Smooth muscle cell of the brain vasculature (primary cell): ENCODE results near the gene LTBP1.
A peak's percentile ranks its signal among the peaks of the same experiment; 100 is the strongest.
"Not testable (repeated sequence)": the region's sequence is repeated elsewhere in the genome, so short reads cannot be mapped to it uniquely, and the experiment has no call there.

Experiments used
- DNase-seq: peaks from one replicate; pipeline ENCODE4 v3.0.0-alpha.2; 2012; ENCODE audit warnings: low read depth, low spot score

The LTBP1 gene

DNA sequence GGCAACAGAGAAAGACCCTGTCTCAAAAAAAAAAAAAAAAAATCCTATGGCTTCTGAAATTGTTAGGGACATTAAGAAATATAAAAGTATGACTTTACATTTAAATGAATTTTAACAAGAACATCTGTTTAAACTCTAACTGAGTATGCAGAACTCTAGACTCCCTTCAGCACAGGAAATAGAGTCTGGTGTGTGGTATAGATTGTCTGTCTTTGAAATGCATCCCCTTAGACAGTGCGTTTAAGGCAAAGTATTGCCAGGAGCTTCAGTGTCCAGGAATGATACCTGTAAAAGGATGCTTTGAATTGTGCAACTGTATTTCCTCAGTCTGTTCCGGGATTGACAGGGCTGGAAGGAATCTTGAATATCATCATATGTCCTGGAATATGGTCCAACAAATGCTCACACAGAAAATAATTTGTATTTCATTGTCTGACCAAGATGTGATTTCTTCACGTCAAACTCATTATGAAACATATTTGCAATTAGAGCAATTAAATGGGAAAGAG is 396.7 kb downstream of the LTBP1 start:
- DNase-seq: no peak

DNA sequence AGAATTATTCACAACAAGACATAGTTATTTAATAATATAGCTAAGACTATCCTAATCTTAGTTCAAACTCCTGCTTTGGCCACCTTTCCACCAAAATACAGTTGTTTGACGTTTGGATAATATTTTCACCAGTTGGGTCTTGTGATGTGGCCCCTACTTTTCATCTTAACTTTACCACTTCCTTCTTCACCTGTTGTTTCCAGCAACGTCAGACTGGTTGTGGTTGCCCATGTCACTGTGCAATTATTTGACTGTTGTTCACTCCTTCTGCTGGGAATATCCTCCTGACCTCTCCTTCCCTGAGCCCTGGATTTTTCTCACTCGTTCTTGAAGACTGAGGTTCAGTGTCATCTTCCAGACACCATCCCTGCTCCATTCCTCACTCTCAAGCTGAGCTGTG is 397.5 kb downstream of the LTBP1 start:
- no peak for DNase-seq

DNA sequence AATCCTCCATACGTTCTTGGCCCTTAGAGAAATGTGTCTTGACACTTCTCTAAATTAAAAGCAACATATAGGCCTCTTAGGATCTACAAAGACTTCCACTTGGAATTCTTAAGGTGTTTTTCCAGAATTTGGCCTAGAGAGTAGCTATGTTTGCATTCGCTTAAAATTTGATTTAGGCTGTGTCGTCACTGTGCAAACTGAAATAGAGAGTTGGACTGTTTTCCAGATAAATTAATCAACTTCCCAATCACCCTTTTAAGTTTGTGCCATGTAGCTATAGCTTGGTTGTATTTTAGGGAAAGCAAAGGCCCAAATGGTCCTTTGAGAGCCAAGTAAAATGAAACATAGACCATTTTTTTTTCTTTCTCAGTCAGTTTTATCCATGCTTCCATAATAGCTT is 401.1 kb downstream of the LTBP1 start:
- DNase-seq: no peak

DNA sequence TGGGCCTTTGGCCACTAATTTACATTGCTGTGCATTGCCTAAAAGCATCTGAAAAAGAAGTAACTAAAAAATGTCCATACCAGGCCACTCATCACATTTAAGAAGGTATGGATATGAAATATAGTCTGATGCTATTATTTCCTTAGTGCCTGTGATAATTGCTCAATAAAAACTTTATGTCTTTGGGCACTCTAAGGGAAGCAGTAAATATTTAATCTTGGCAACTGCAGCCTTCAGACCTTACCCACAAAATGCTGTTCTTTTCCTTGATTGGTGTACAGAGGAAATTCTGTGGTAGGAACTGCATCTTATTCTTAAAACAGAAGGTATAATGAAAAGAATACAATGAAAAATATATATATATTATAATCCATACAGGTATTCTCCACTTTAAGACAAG is 403.9 kb downstream of the LTBP1 start:
- DNase-seq: no peak

- no peak for DNase-seq
Measured at GRCh38 chr2:33351781-33352180, 405.0 kb downstream of the LTBP1 start.

- DNase-seq: peak; percentile 51
Measured at GRCh38 chr2:33354981-33355380, 408.2 kb downstream of the LTBP1 start.

GRCh38 chr2:33358878-33359277 is 412.1 kb downstream of the LTBP1 start:
- DNase-seq: no peak

- no peak for DNase-seq
Measured at GRCh38 chr2:33363325-33364298, 416.9 kb downstream of the LTBP1 start.

GRCh38 chr2:33365264-33365970 is 418.7 kb downstream of the LTBP1 start:
- DNase-seq: no peak

DNA sequence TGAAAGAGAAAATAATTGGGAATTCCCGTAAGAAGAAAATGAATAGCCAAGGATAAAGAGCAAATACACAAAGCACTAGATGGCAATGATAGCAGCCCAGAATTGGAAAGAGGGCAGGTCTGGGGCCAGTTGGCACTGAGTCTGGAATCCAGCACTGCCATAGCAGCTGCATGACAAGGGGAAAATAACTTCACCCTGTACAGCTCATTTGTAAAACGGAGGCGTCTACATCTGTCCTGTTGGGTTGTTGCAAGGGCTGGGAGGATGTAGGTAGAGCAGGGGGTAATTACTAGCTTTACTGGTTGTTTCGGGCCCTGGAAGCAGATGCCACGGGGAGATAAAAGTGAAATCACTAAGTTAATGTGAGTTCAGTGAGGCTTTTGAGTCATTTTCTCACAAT is 419.7 kb downstream of the LTBP1 start:
- DNase-seq: no peak

- not testable (repeated sequence) for DNase-seq
Measured at GRCh38 chr2:33368524-33368923, 421.8 kb downstream of the LTBP1 start.

DNA sequence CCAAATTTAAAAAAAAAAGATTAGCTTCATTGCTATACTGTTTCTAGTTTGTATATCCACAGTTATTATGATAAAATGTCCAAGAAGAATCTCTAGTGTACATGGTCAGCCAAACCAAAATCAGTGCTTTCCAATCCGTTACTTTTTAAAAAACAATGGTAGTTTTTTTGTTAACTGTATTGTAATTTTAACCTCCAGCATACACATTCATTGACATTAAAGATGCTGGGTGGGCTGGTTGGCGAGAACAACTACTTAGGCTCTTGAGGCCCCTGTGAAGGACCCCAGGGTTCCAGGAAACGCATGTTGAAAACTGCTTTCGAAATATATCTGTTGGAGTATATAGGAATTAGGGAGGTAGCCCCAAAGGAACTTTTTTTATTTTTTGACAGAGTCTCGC is 422.4 kb downstream of the LTBP1 start:
- DNase-seq: no peak

DNA sequence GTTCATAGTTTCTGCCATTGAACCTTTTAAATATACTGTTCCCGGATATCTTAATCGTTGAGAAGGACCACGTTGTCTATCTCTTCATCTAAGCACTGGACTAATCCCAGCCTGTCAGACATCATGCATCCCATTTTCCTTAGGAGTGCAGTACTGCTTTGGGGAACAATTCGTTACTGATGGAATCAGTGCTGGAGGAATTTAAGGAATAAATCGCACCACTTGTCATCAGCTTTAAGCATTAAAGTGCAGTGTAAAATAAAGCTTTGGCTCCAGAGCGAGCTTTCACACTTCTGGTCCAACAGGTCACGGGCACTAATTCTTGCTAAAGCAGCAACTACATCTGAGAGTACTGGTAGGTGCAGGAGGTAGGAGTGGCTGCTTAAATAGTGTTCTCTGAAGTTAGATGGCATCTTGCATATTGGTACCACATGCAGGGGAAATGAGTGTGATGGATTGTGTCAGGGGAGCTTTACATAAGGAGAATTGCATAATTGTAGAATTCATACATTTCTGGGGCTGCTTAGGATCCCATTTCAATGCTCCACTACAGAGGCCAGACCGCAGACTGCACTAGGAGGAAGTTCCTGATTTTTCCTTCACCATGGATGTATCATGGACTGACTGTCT is 424.0 kb downstream of the LTBP1 start:
- no peak for DNase-seq

GRCh38 chr2:33371304-33372090 is 424.7 kb downstream of the LTBP1 start:
- no peak for DNase-seq

DNA sequence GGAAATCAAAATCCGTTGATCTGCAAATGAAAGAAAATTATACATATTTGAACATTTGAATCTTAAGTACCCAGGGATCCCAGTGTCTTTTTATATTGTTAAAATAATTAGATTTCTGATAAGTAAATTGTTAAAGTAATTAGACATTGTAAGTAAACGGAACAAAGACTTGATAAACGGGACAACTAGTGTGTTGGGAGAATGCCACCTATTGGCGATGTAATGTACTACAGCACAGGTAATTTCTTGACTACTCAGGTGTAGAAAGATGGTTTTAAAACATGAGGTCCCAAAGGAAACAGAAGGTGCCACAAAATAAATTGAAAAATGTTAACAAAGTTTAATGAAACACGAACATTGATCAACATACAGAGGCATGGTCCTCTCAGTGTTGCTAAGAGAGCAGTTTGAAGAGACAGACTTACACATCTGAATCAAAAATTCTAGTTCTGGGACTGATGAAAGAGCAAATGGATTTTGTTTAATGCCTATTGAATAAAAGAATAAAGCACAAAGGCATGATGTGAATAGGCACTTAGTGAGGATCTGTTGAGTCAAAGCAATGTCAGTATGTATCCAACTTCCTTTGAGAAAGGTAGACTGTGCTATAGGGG is 426.3 kb downstream of the LTBP1 start:
- DNase-seq: peak; percentile 23

DNA sequence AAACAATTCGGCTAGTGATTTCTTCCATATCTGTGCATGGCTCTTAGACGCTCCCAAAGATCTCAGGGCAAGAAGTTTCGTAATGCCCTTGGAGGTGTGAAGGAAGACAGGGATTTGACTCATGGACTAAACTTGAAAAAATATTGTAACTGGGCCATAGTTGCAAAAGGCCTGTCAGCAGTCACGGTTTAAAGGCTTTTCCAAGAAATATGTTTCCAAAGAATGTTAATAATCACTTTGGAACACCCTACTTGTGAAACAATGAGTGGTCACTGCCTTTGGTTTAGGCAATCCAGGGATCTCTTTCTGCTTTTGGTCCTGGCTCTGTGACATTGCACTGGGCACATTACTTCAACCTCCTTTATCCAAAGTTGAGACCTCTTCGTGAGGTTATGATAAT is 427.2 kb downstream of the LTBP1 start:
- no peak for DNase-seq

GRCh38 chr2:33375054-33375453 is 428.3 kb downstream of the LTBP1 start:
- DNase-seq: no peak

DNA sequence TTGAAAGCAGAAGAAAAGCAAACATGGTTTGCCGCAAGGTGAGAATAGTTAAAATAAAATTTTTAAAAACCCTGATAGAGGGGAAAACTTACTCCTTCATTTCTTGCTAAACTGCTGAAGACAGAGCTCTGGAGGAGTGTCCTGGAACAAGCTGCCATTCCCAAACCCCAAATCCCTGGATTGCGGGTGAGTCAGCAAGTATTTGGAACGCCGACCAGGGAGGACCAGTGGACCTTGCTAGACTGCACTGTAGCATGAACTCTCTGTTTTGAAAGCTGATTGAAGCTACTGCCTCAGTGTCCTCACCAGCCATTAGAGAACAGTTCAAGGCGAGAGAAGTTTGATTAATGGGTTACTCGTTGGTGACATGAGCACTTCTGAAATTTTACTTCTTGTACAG is 430.3 kb downstream of the LTBP1 start:
- DNase-seq: no peak

- DNase-seq: no peak
Measured at GRCh38 chr2:33378556-33379210, 431.9 kb downstream of the LTBP1 start.

- DNase-seq: no peak
Measured at GRCh38 chr2:33380001-33380609, 433.4 kb downstream of the LTBP1 start.
